NCI-H2081 treated with DMSO at 0.1 percent for 48 hours (cell line): ENCODE data around the gene TNFRSF8.

Experiments used
- DNase-seq: peaks from one replicate; lab custom pipeline; 2025; lab: John Stamatoyannopoulos, UW

Gene TNFRSF8

GRCh38 chr1:12191242-12192032, 128.3 kb downstream of the TNFRSF8 start:
- no peak for DNase-seq
